Measurements from ENCODE around the gene MZT2A.
"Not testable (repeated sequence)": the region's sequence is repeated elsewhere in the genome, so short reads cannot be mapped to it uniquely, and the experiment has no call there.

DNA sequence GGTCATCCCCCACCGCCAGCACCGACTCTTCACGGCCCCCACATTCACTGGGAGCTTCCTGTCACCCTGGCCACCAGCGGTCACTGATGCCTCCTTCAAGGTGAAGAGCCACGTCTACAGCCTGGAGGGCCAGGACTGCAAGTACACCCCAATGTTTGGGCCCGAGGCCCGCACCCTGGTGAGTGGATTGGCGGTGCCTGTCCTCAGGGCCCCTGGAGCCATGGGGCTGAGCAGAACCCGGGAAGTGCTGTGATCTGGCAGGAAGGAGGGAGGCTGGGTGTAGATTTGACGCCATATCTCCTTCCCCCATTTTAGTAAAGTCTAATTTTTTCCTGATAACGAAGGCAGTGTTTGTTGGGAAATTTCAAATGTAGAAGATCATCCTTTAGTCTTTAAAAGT is 26.3 kb upstream of the MZT2A start:
- TF ChIP-seq, protein P1, sequence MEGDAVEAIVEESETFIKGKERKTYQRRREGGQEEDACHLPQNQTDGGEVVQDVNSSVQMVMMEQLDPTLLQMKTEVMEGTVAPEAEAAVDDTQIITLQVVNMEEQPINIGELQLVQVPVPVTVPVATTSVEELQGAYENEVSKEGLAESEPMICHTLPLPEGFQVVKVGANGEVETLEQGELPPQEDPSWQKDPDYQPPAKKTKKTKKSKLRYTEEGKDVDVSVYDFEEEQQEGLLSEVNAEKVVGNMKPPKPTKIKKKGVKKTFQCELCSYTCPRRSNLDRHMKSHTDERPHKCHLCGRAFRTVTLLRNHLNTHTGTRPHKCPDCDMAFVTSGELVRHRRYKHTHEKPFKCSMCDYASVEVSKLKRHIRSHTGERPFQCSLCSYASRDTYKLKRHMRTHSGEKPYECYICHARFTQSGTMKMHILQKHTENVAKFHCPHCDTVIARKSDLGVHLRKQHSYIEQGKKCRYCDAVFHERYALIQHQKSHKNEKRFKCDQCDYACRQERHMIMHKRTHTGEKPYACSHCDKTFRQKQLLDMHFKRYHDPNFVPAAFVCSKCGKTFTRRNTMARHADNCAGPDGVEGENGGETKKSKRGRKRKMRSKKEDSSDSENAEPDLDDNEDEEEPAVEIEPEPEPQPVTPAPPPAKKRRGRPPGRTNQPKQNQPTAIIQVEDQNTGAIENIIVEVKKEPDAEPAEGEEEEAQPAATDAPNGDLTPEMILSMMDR (IDR thresholded peaks at IDR 0.05; ENCODE audit: poor library complexity) = not testable (repeated sequence)
- not testable (repeated sequence) for TF ChIP-seq EZH2 (IDR thresholded peaks at IDR 0.05; ENCODE audit: borderline replicate concordance); EZH2phosphoT487 (IDR thresholded peaks at IDR 0.05; ENCODE audit: low read depth, severe bottlenecking, unreplicated experiment)

All from hepatocyte (in vitro differentiated cells).